ENCODE measurements around the gene SLC22A4.

SLC22A4 gene

DNA sequence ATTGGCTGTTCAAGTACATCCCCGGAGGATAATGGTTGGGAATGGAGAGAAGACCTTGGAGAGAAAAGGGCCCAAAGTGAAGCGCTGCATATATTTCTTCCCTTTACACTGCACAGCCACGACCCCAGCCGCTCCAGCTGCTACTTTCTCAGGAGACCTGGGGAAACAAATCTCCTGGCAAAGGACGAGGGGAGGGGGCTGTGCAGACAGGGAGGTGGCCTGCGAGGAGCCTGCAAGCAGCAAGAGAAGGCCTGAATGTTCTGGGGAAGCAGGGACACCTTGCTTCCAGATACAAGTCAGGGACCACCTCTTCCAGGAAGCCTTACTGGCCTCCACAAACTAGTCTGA is 37.4 kb upstream of the SLC22A4 start:
- no peak overlapping the region for H3K4me3 ChIP-seq (ENCODE audit: severe bottlenecking)
- peak overlapping the region; percentile 95 for H3K27ac ChIP-seq (ENCODE audit: poor library complexity, severe bottlenecking)
- H3K9me3 ChIP-seq (ENCODE audit: severe bottlenecking) = no peaks in the 10 kb centered on the region
- H3K36me3 ChIP-seq (ENCODE audit: low read depth) = no peaks in the 10 kb centered on the region
- TF ChIP-seq, protein P1, sequence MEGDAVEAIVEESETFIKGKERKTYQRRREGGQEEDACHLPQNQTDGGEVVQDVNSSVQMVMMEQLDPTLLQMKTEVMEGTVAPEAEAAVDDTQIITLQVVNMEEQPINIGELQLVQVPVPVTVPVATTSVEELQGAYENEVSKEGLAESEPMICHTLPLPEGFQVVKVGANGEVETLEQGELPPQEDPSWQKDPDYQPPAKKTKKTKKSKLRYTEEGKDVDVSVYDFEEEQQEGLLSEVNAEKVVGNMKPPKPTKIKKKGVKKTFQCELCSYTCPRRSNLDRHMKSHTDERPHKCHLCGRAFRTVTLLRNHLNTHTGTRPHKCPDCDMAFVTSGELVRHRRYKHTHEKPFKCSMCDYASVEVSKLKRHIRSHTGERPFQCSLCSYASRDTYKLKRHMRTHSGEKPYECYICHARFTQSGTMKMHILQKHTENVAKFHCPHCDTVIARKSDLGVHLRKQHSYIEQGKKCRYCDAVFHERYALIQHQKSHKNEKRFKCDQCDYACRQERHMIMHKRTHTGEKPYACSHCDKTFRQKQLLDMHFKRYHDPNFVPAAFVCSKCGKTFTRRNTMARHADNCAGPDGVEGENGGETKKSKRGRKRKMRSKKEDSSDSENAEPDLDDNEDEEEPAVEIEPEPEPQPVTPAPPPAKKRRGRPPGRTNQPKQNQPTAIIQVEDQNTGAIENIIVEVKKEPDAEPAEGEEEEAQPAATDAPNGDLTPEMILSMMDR (IDR thresholded peaks at IDR 0.05; ENCODE audit: poor library complexity, severe bottlenecking) = no peak
- no peak for DNase-seq (ENCODE audit: low spot score)
- H3K4me1 ChIP-seq (ENCODE audit: insufficient read depth, poor library complexity, severe bottlenecking) = peaks cover 28% of the 10 kb centered on the region
- H3K27me3 ChIP-seq (ENCODE audit: insufficient read depth, poor library complexity, severe bottlenecking) = no peaks in the 10 kb centered on the region
- ATAC-seq (ENCODE audit: low read depth) = no peak

DNA sequence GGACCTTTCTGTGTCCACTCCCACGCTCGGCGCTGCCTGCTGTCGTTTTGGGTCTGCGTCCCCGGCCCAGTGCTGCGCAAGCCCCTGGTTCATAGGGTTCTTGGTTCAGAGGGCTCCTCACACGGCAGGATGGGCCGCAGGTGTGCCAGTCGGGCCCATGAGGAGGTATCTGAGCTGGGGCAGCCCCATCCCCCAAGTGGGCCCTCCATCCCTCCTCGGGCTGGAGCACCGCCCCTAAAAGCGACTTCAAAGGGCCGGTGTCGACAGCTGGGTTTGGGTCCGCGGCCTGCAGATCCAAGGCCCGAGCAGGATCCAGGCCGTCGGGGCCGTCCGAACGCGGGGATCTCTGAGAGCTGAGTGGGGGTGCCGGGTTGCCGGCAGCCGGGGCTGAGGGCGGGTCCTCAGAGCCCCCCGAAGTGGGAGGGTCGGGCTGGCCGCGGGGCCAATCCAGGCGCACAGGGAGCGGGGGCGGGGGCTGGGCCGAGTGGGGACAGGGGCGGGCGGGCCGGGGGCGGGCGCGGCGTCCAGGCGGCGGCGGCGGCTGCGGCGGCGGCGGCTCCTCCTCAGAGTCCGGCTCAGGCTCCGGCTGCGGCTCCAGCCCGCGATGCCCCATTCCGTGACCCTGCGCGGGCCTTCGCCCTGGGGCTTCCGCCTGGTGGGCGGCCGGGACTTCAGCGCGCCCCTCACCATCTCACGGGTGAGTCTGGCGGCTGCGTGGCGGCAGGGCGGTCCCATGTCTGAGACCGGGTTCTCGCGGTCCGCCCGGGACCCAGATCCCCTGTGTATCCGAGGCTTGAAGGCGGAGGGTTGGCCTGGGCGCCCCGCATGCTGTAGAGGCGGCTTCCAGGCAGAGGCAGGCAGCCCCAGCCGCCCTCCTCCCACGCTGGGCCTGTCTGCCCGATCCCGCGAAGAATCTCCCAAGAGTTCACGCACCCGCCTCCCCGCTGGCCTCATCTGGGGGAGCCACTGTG is 36.8 kb upstream of the SLC22A4 start, which contains the start of gene PDLIM4:
PDLIM4 (plus strand) TSS at position 566 of the 971 bp plus-strand sequence; CDS start at position 605, 39 bp downstream.
- DNase-seq (ENCODE audit: low spot score) (peak; percentile 66), ATAC-seq (ENCODE audit: low read depth) (peak; percentile 5; the same call in 1 of the 3 replicates)
- Histone ChIP-seq H3K36me3 (ENCODE audit: low read depth) (peaks cover 2% of the 10 kb centered on the region; the same call in 1 of the 2 replicates), H3K9me3 (ENCODE audit: severe bottlenecking) (no peaks in the 10 kb centered on the region), H3K4me1 (ENCODE audit: insufficient read depth, poor library complexity, severe bottlenecking) (peaks cover 28% of the 10 kb centered on the region), H3K27me3 (ENCODE audit: insufficient read depth, poor library complexity, severe bottlenecking) (no peaks in the 10 kb centered on the region), H3K27ac (ENCODE audit: poor library complexity, severe bottlenecking) (peak within 1 kb of the TSS; percentile 95), H3K4me3 (ENCODE audit: severe bottlenecking) (peak within 1 kb of the TSS; percentile 52)
- TF ChIP-seq, protein P1 (IDR thresholded peaks at IDR 0.05; ENCODE audit: poor library complexity, severe bottlenecking) = no peak

DNA sequence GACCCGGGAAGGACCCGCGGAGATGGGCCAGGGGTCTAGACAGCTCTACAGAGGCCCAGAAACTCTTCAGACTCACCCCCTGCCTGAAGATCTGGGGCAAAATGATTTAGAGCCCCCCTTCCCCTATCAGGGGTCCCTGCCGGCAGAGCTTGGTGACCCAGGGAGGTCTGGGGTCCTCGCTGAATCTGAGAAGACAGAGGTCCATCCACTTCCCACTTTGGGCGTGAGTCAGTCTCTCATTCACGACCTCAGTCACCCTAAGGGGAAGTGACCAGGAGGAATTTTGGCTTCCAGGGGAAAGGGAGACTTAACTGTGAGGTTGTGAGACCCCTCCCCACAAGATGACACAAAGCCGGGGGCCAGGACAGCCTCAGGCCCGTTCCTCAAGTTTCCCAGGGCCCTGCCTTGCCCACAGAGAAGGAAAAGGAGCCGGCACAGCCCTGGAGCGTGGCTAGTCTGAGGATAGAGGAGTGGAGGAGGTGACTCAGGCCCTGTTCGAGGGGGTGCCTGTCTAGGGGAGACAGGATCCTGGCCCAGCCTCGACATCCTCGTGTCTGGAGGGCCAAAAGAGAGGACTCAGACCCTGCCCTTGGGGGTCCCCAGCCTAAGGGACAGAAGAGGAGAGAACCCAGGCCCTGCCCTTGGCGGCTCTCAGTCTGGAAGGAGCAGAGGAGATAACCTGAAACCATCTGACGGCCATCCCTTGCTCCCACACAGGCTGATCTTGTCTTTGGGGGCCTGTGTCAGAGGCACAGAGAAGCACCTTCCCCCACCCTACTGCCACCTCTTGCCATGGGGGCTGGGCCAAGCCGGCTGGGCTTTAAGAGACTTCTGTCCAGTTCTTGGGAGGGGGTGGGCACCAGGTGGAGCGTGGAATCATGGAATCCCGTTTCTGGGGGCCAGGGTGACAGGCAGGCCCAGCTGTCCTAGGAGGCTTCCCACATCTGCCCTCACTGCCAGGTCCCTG is 35.8 kb upstream of the SLC22A4 start:
- peaks cover 8% of the 10 kb centered on the region; the same call in 1 of the 2 replicates for H3K36me3 ChIP-seq (ENCODE audit: low read depth)
- peaks cover 30% of the 10 kb centered on the region for H3K4me1 ChIP-seq (ENCODE audit: insufficient read depth, poor library complexity, severe bottlenecking)
- peak overlapping the region; percentile 52 for H3K4me3 ChIP-seq (ENCODE audit: severe bottlenecking)
- DNase-seq (ENCODE audit: low spot score) (peak; percentile 73), ATAC-seq (ENCODE audit: low read depth) (peak; percentile 57)
- no peaks in the 10 kb centered on the region for H3K9me3 ChIP-seq (ENCODE audit: severe bottlenecking)
- H3K27me3 ChIP-seq (ENCODE audit: insufficient read depth, poor library complexity, severe bottlenecking) = no peaks in the 10 kb centered on the region
- peak overlapping the region; percentile 95 for H3K27ac ChIP-seq (ENCODE audit: poor library complexity, severe bottlenecking)
- TF ChIP-seq, protein P1 (IDR thresholded peaks at IDR 0.05; ENCODE audit: poor library complexity, severe bottlenecking) = no peak

DNA sequence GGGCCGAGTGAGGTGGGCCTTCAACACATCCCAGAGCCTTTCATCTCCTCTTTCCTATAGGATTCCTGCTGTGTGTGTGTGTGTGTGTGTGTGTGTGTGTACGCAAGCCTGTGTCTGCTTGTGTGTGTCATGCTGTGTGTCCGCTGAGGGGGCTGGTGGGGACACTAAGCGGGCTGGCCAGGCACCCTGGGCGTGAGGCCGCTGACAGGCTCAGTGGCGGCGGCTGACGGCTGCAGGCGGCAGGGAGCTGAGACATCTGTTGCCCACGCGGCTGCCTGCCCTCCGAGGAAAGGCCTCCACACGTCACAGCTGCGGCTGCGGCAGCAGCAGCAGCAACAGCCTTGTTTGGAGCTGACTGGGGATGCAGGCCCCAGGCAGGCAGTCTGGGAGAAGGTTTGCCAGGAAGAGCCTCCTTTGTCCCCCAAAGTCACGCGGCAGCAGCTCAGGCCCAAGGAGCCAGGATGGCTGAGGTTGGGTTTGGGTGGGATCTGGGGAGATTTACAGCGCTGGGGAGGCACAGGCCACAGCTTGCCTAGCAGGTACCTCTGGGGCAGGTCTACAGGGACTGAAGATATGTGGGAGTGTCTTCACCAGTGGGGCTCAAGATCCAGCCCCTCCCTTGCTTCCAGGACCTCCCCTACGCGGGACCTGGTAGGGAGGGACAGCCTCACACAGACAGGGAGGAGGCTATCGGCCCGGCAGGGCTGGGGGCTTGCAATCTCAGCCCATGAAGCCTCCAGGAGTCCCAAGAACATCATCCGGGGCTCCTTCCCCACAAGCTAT is 34.9 kb upstream of the SLC22A4 start:
- no peaks in the 10 kb centered on the region for H3K9me3 ChIP-seq (ENCODE audit: severe bottlenecking)
- peak; percentile 51 for ATAC-seq (ENCODE audit: low read depth)
- peaks cover 8% of the 10 kb centered on the region; the same call in 1 of the 2 replicates for H3K36me3 ChIP-seq (ENCODE audit: low read depth)
- peak overlapping the region; percentile 52 for H3K4me3 ChIP-seq (ENCODE audit: severe bottlenecking)
- H3K27me3 ChIP-seq (ENCODE audit: insufficient read depth, poor library complexity, severe bottlenecking) = no peaks in the 10 kb centered on the region
- DNase-seq (ENCODE audit: low spot score) = peak; percentile 84
- H3K27ac ChIP-seq (ENCODE audit: poor library complexity, severe bottlenecking) = peak overlapping the region; percentile 95
- TF ChIP-seq, protein P1 (IDR thresholded peaks at IDR 0.05; ENCODE audit: poor library complexity, severe bottlenecking) = no peak
- peaks cover 38% of the 10 kb centered on the region for H3K4me1 ChIP-seq (ENCODE audit: insufficient read depth, poor library complexity, severe bottlenecking)

All from RWPE2 (cell line).